ENCODE results near the gene SPATA13.

DNA sequence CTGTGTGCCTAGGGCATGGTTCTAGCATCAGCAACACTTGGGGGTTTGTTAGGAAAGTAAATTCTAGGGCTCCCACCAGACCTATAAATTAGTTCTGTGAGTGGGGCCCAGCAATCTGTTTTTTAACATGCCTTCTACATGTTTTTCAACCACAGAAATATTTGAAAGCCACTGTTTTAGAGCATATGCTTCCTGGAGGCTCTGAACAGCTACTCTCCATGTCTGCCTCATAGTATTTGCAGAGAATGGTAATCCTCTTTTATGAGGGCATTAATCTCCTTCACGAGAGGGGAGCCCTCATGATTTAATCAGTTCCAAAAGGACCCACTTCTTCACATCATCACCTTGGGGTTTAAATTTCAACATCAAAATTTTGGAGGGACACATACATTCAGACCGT is 6.0 kb downstream of the SPATA13 start:
- TF ChIP-seq, protein P1, sequence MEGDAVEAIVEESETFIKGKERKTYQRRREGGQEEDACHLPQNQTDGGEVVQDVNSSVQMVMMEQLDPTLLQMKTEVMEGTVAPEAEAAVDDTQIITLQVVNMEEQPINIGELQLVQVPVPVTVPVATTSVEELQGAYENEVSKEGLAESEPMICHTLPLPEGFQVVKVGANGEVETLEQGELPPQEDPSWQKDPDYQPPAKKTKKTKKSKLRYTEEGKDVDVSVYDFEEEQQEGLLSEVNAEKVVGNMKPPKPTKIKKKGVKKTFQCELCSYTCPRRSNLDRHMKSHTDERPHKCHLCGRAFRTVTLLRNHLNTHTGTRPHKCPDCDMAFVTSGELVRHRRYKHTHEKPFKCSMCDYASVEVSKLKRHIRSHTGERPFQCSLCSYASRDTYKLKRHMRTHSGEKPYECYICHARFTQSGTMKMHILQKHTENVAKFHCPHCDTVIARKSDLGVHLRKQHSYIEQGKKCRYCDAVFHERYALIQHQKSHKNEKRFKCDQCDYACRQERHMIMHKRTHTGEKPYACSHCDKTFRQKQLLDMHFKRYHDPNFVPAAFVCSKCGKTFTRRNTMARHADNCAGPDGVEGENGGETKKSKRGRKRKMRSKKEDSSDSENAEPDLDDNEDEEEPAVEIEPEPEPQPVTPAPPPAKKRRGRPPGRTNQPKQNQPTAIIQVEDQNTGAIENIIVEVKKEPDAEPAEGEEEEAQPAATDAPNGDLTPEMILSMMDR (tag by site-specific recombination; IDR thresholded peaks at IDR 0.05), result no peak
- TF ChIP-seq ZNF529 (tag by site-specific recombination; IDR thresholded peaks at IDR 0.05; ENCODE audit: insufficient replicate concordance) (no peak), MZF1 (tag by site-specific recombination; IDR thresholded peaks at IDR 0.05; ENCODE audit: borderline replicate concordance) (no peak), ZNF354C (tag by site-specific recombination; IDR thresholded peaks at IDR 0.05; ENCODE audit: borderline replicate concordance, low read depth) (no peak), ZNF501 (tag by site-specific recombination; IDR thresholded peaks at IDR 0.05) (no peak)

Data from HEK293 (cell line).